ENCODE data around the gene ECPAS.

The ECPAS gene

DNA sequence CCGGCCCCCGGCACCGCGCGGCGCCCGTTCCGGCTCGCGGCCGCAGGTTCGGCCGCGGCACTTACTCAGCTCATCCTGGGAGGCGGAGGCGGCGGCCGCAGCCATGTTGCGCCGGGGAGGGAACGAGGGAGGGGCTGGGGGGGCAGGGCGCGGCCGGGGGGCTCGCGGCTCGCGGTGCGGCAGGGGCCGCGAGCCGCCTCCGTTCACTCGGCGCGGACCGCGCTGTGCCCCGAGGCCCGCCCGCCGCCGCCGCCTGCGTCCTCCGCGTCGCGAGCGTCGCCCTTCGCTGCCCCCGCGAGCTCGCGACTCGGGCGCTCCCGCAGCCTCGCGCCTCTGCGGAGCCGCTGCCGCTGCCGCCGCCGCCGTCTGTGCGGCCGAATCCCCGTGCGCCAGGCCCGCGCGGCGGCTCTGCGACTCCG, 735 bp downstream of the ECPAS start:
- H3K79me1 ChIP-seq (ENCODE audit: low read length), result peaks cover 14% of the 10 kb centered on the region
- H4K91ac ChIP-seq (ENCODE audit: low read depth, low read length), result peak overlapping the region; percentile 97
- H2BK120ac ChIP-seq (ENCODE audit: insufficient read depth, low read length, poor library complexity), result peak overlapping the region; percentile 93
- no peaks in the 10 kb centered on the region for H3K36me3 ChIP-seq (ENCODE audit: control insufficient read depth in 1 of 2, insufficient read depth in 2 of 2, low read length in 2 of 2)
- H3K4me1 ChIP-seq (ENCODE audit: control insufficient read depth in 1 of 2, insufficient read depth in 2 of 2, low read length in 2 of 2), result peaks cover 0 to 2% of the 10 kb centered on the region in 2 experiments
- peak overlapping the region; percentile 99 for H3K14ac ChIP-seq (ENCODE audit: low read length)
- H3K9ac ChIP-seq (ENCODE audit: low read length), result peak overlapping the region; percentile 96
- peak overlapping the region; percentile 96 for H2AFZ ChIP-seq (ENCODE audit: insufficient read depth, low read length, poor library complexity)
- H3K4ac ChIP-seq (ENCODE audit: low read depth, low read length), result peak overlapping the region; percentile 86
- peak overlapping the region; percentile 99 for H4K12ac ChIP-seq (ENCODE audit: low read depth, low read length)
- DNase-seq, result no peak
- peak overlapping the region; percentile 99 for H3K18ac ChIP-seq (ENCODE audit: low read length)
- no peak overlapping the region for H2AK5ac ChIP-seq (ENCODE audit: low read length)
- peak overlapping the region; percentile 97 for H2BK5ac ChIP-seq (ENCODE audit: low read depth, low read length, poor library complexity)
- H4K8ac ChIP-seq (ENCODE audit: low read depth, low read length), result peak overlapping the region; percentile 96
- H3K79me2 ChIP-seq (ENCODE audit: control insufficient read depth, insufficient read depth, low read length, poor library complexity), result peaks cover 21% of the 10 kb centered on the region
- peak overlapping the region; percentile 80 for H3K4me2 ChIP-seq (ENCODE audit: low read length)
- H3K23ac ChIP-seq (ENCODE audit: low read length), result no peak overlapping the region
- no peak overlapping the region for H2BK12ac ChIP-seq (ENCODE audit: low read length)
- no peaks in the 10 kb centered on the region for H3K9me3 ChIP-seq (ENCODE audit: insufficient read depth, low read depth, low read length)
- no peaks in the 10 kb centered on the region for H3K27me3 ChIP-seq (ENCODE audit: insufficient read depth, low read length)
- H3K27ac ChIP-seq (ENCODE audit: low read depth, low read length), result peak overlapping the region; percentile 99
- WGBS (ENCODE audit: extremely low coverage, insufficient coverage, insufficient read length), result no CpG with 5 or more reads among the region's 78 CpGs
- H3K4me3 ChIP-seq (ENCODE audit: low read depth, low read length), result peak overlapping the region; percentile 87

DNA sequence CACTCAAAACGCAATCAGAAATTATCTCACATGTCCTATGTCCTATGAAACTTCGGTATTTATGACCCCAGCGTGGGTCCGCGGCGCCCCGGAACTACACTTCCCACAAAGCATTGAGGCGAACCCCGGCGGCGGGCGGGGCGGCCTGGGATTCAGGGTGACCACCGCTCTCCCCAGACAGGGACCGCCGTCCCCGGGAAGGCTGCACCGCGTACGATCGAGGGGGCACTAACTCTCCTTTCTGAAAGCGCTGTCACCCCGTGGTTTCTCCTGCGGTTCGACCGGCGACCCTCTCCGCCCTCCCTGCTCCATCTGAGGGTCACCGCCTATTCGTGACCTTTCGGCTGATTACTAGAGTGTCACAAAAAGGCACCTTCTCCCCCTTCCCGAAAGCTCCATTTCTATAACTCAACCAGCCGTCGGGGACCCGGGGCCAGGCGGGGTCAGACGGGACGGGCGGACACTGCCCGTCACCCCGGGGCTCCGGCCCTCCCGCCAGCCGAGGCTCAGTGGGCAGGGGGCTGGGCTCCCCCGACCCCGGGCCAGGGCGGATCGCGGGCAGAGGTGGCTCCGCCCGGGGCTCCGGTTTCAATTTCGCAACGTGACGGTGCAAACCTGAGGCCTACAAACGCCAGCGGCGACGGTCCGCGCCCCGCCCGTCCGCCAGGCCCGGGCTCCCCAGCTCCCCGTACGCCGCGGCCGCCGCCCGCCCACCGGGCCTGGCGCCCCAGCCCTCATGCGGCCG, 1.3 kb downstream of the ECPAS start:
- H4K8ac ChIP-seq (ENCODE audit: low read depth, low read length), result peak overlapping the region; percentile 71
- peak overlapping the region; percentile 80 for H3K4me2 ChIP-seq (ENCODE audit: low read length)
- WGBS (ENCODE audit: extremely low coverage, insufficient coverage, insufficient read length), result no CpG with 5 or more reads among the region's 76 CpGs

DNA sequence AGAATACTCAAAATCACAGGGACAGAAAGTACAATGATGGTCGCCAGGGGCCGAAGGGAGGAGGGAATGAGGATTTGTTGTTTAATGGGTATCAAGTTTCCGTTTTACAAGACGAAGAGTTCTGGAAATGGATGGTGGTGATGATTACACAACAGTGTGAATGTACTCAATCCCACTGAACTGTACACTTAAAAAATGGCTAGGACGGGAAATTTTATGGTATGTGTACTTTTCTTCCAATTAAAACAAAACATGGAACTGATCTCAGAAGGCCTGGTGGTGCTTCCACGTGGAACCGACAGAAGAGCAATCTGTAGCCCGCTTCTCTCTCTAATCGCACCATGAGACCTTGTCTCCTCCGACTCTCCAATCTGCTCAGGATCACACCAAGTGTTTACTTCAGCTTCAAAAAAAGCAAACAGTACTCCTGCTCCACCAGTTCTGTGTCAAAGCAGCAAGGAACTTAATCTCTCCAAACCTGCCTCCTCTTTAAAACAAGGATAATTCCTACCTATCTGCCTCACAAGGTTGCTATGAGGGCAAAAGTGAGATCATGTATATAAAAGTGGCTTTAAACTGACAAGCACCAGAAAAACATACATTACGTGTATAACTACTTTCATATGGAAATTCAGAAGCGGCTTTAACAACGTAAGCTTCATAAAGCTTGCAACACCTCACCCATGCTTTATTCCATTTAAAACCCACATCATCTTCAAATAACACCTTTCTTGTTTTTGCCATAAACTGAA, 2.1 kb downstream of the ECPAS start:
- Histone ChIP-seq H3K27me3 (ENCODE audit: insufficient read depth, low read length) (no peaks in the 10 kb centered on the region), H4K12ac (ENCODE audit: low read depth, low read length) (no peak overlapping the region), H3K18ac (ENCODE audit: low read length) (no peak overlapping the region), H3K14ac (ENCODE audit: low read length) (no peak overlapping the region), H2AK5ac (ENCODE audit: low read length) (no peak overlapping the region), H3K79me2 (ENCODE audit: control insufficient read depth, insufficient read depth, low read length, poor library complexity) (peaks cover 26% of the 10 kb centered on the region), H2BK12ac (ENCODE audit: low read length) (no peak overlapping the region), H3K79me1 (ENCODE audit: low read length) (peaks cover 14% of the 10 kb centered on the region), H4K91ac (ENCODE audit: low read depth, low read length) (no peak overlapping the region), H4K8ac (ENCODE audit: low read depth, low read length) (no peak overlapping the region), H3K4me3 (ENCODE audit: low read depth, low read length) (no peak overlapping the region), H2BK5ac (ENCODE audit: low read depth, low read length, poor library complexity) (no peak overlapping the region), H3K4me1 (ENCODE audit: control insufficient read depth in 1 of 2, insufficient read depth in 2 of 2, low read length in 2 of 2) (peaks cover 0 to 2% of the 10 kb centered on the region in 2 experiments), H3K4me2 (ENCODE audit: low read length) (peak overlapping the region; percentile 80), H2BK120ac (ENCODE audit: insufficient read depth, low read length, poor library complexity) (no peak overlapping the region), H3K4ac (ENCODE audit: low read depth, low read length) (peak overlapping the region; percentile 9), H2AFZ (ENCODE audit: insufficient read depth, low read length, poor library complexity) (no peak overlapping the region), H3K9me3 (ENCODE audit: insufficient read depth, low read depth, low read length) (no peaks in the 10 kb centered on the region), H3K23ac (ENCODE audit: low read length) (no peak overlapping the region), H3K9ac (ENCODE audit: low read length) (no peak overlapping the region), H3K36me3 (ENCODE audit: control insufficient read depth in 1 of 2, insufficient read depth in 2 of 2, low read length in 2 of 2) (no peaks in the 10 kb centered on the region), H3K27ac (ENCODE audit: low read depth, low read length) (peak overlapping the region; percentile 99)
- no CpG with 5 or more reads among the region's 13 CpGs for WGBS (ENCODE audit: extremely low coverage, insufficient coverage, insufficient read length)
- peak; percentile 53 to 84 for DNase-seq

More for the DNA sequence above, 1.3 kb downstream of the ECPAS start:
- H3K18ac ChIP-seq (ENCODE audit: low read length), result peak overlapping the region; percentile 50
- no peaks in the 10 kb centered on the region for H3K36me3 ChIP-seq (ENCODE audit: control insufficient read depth in 1 of 2, insufficient read depth in 2 of 2, low read length in 2 of 2)
- no peaks in the 10 kb centered on the region for H3K27me3 ChIP-seq (ENCODE audit: insufficient read depth, low read length)
- peak overlapping the region; percentile 35 for H3K4ac ChIP-seq (ENCODE audit: low read depth, low read length)
- H3K9me3 ChIP-seq (ENCODE audit: insufficient read depth, low read depth, low read length), result no peaks in the 10 kb centered on the region
- no peak overlapping the region for H3K23ac ChIP-seq (ENCODE audit: low read length)
- peak overlapping the region; percentile 4 for H2BK120ac ChIP-seq (ENCODE audit: insufficient read depth, low read length, poor library complexity)
- peak; percentile 53 to 67 for DNase-seq
- peaks cover 25% of the 10 kb centered on the region for H3K79me2 ChIP-seq (ENCODE audit: control insufficient read depth, insufficient read depth, low read length, poor library complexity)
- no peak overlapping the region for H2BK12ac ChIP-seq (ENCODE audit: low read length)
- H4K91ac ChIP-seq (ENCODE audit: low read depth, low read length), result peak overlapping the region; percentile 97
- H3K27ac ChIP-seq (ENCODE audit: low read depth, low read length), result peak overlapping the region; percentile 99
- H3K14ac ChIP-seq (ENCODE audit: low read length), result peak overlapping the region; percentile 25
- peak overlapping the region; percentile 37 for H2BK5ac ChIP-seq (ENCODE audit: low read depth, low read length, poor library complexity)
- H3K4me3 ChIP-seq (ENCODE audit: low read depth, low read length), result peak overlapping the region; percentile 87
- H3K9ac ChIP-seq (ENCODE audit: low read length), result peak overlapping the region; percentile 96
- H2AFZ ChIP-seq (ENCODE audit: insufficient read depth, low read length, poor library complexity), result peak overlapping the region; percentile 38
- no peak overlapping the region for H2AK5ac ChIP-seq (ENCODE audit: low read length)
- H3K79me1 ChIP-seq (ENCODE audit: low read length), result peaks cover 14% of the 10 kb centered on the region
- peak overlapping the region; percentile 19 for H4K12ac ChIP-seq (ENCODE audit: low read depth, low read length)
- H3K4me1 ChIP-seq (ENCODE audit: control insufficient read depth in 1 of 2, insufficient read depth in 2 of 2, low read length in 2 of 2), result peaks cover 0 to 2% of the 10 kb centered on the region in 2 experiments

DNA sequence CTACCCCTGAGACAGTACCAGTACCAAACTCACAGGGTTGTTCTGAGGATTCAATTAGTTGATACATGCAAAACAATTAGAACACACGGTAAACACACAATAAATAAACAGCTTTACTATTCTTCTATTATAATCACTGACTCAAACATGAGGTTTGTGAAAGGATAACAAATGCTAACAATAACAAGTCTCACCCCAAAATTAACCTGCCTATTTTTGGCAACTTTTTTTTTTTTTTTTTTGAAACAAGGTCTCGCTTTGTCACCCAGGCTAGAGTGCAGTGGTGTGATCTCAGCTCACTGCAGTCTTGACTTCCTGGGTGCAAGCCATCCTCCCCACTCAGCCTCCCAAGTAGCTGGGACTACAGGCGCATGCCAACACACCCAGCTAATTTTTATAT, 6.5 kb downstream of the ECPAS start:
- H2BK12ac ChIP-seq (ENCODE audit: low read length), result no peak overlapping the region
- no peak overlapping the region for H3K14ac ChIP-seq (ENCODE audit: low read length)
- no peak overlapping the region for H3K23ac ChIP-seq (ENCODE audit: low read length)
- H2AFZ ChIP-seq (ENCODE audit: insufficient read depth, low read length, poor library complexity), result no peak overlapping the region
- peaks cover 20% of the 10 kb centered on the region for H3K79me2 ChIP-seq (ENCODE audit: control insufficient read depth, insufficient read depth, low read length, poor library complexity)
- H3K79me1 ChIP-seq (ENCODE audit: low read length), result peaks cover 1% of the 10 kb centered on the region
- H3K4ac ChIP-seq (ENCODE audit: low read depth, low read length), result peak overlapping the region; percentile 69
- H4K8ac ChIP-seq (ENCODE audit: low read depth, low read length), result no peak overlapping the region
- H3K36me3 ChIP-seq (ENCODE audit: control insufficient read depth in 1 of 2, insufficient read depth in 2 of 2, low read length in 2 of 2), result no peaks in the 10 kb centered on the region
- H3K27me3 ChIP-seq (ENCODE audit: insufficient read depth, low read length), result no peaks in the 10 kb centered on the region
- no peak overlapping the region for H2BK5ac ChIP-seq (ENCODE audit: low read depth, low read length, poor library complexity)
- no peak overlapping the region for H3K27ac ChIP-seq (ENCODE audit: low read depth, low read length)
- no peak overlapping the region for H3K4me3 ChIP-seq (ENCODE audit: low read depth, low read length)
- no peak overlapping the region for H3K9ac ChIP-seq (ENCODE audit: low read length)
- DNase-seq, result no peak
- H4K12ac ChIP-seq (ENCODE audit: low read depth, low read length), result no peak overlapping the region
- no peak overlapping the region for H3K4me2 ChIP-seq (ENCODE audit: low read length)
- no peak overlapping the region for H2AK5ac ChIP-seq (ENCODE audit: low read length)
- H3K9me3 ChIP-seq (ENCODE audit: insufficient read depth, low read depth, low read length), result no peaks in the 10 kb centered on the region
- H3K4me1 ChIP-seq (ENCODE audit: control insufficient read depth in 1 of 2, insufficient read depth in 2 of 2, low read length in 2 of 2), result peaks cover 0 to 4% of the 10 kb centered on the region in 2 experiments
- no peak overlapping the region for H3K18ac ChIP-seq (ENCODE audit: low read length)
- no peak overlapping the region for H4K91ac ChIP-seq (ENCODE audit: low read depth, low read length)
- no peak overlapping the region for H2BK120ac ChIP-seq (ENCODE audit: insufficient read depth, low read length, poor library complexity)
- no CpG with 5 or more reads among the region's 3 CpGs for WGBS (ENCODE audit: extremely low coverage, insufficient coverage, insufficient read length)
